HG02759 (cell line): ENCODE measurements around the gene MAP1S.
A peak's percentile ranks its signal among the peaks of the same experiment; 100 is the strongest.

Experiments used
- ATAC-seq: cut with Tn5 transposase; IDR thresholded peaks from one replicate; pipeline ENCODE4 v1.9.1; 2021; ENCODE audit warnings: mild to moderate bottlenecking, moderate library complexity; ENCODE audit not compliant: unreplicated experiment

The MAP1S gene

DNA sequence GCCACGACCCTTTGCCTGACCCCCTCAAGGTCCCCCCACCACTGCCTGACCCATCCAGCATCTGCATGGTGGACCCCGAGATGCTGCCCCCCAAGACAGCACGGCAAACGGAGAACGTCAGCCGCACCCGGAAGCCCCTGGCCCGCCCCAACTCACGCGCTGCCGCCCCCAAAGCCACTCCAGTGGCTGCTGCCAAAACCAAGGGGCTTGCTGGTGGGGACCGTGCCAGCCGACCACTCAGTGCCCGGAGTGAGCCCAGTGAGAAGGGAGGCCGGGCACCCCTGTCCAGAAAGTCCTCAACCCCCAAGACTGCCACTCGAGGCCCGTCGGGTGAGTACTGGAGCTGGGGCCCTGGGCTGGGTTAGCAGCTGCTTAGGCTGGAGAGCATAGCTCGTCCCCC is 8.6 kb downstream of the MAP1S start:
- no peak for ATAC-seq

DNA sequence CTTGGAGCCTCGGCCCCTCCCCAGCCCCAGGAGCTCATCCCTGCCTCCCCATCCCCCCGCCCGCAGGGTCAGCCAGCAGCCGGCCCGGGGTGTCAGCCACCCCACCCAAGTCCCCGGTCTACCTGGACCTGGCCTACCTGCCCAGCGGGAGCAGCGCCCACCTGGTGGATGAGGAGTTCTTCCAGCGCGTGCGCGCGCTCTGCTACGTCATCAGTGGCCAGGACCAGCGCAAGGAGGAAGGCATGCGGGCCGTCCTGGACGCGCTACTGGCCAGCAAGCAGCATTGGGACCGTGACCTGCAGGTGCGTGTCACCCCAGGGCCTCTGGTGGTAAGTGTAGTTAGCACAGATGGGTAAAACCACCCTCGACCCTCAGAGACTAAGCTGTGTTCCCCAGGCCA is 13.8 kb downstream of the MAP1S start:
- ATAC-seq, result no peak

DNA sequence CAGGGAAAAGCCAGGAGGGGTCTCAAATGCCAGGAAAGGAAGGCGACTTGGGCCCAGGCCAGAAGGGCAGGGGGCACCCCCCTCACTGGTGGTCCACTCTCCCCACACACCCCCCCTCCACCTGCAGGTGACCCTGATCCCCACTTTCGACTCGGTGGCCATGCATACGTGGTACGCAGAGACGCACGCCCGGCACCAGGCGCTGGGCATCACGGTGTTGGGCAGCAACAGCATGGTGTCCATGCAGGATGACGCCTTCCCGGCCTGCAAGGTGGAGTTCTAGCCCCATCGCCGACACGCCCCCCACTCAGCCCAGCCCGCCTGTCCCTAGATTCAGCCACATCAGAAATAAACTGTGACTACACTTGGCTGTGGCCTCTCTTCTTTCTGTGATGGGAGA is 14.9 kb downstream of the MAP1S start:
- ATAC-seq, result no peak

DNA sequence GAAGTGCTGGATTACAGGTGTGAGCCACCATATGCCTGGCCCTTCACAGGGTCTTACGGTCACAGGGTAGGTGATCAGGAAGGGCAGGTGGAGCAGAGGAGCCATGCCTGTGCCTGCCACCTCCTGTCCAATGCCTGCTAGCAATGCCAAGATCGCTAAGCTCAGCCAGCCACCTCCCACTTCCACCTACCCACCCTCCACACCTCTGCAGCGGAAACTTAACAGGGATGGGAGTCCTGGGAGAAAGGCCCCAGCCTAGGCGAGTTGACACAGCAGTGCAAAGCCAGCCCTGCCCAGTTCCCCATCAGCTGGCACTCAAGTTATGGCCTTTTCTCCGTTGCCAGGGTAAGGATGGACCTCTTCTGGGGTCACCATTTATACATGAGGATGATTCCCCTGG is 16.1 kb downstream of the MAP1S start:
- ATAC-seq, result no peak

DNA sequence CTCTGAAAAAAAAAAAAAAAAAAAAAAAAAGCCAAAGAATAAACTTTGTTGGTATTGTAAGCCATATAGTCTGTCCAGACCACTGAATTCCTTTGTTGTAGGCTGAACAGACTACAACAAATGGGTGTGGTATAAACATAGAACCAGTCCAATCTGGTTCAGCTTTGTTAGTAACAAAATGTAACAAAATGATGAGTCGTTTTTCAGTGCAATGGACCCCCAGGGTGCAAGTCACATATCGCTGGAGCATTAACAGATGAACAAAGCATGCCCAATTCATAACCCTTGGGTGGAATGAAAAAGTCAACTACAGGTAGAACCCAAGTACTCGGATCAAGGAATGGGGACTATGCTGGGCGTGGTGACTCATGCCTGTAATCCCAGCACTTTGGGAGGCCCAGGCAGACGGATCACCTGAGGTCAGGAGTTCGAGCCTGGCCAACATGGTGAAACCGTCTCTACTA is 18.4 kb downstream of the MAP1S start:
- no peak for ATAC-seq

DNA sequence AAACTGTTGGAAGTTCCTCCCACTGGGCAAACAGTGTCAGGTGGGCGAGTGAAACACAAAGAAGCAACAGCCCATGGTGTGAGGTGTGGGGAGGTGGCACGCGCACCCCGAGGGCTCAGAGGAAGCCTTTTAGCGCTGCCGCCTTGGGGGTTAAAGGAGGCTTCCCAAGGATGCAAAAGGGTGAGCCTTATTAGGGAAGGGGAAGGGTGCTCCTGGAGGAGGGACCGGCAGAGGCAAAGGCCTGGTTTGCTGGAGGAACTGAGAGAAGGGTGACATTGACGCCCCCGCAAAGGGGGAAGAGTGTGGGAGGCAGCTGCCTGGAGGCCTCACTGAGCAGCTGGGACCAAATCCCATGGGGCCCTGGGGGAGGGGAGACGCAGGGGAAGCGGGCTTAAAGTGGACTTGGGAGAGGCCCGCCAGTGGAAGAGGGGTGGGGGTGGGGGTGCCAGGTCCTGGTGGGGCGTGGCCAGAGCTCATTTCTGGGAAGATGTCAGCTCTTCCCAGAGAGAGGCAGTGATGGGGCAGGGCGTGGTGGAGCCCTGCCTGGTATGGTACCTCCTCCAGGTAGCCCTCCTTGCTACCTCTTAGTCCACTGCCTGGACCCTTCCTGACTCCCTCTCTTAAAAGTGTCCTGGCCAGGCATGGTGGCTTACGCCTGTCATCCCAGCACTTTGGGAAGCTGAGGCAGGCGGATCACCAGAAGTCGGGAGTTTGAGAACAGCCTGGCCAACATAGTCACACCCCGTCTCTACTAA is 20.0 kb downstream of the MAP1S start:
- peak; percentile 59 for ATAC-seq

DNA sequence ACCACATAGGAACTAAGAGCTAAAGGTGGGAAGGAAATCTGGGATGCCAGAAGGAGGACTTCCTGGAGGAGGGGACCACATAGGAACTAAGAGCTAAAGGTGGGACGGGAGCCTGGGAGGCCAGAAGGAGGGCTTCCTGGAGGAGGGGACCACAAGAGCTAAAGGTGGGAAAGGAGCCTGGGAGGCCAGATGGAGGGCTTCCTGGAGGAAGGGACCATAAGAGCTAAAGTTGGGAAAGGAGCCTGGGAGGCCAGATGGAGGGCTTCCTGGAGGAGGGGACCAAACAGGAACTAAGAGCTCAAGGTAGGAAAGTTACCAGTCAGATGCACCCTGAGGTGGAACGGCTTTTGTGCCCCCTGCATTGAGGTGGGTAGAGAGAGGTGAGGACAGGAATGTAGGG is 22.2 kb downstream of the MAP1S start:
- ATAC-seq, result no peak

DNA sequence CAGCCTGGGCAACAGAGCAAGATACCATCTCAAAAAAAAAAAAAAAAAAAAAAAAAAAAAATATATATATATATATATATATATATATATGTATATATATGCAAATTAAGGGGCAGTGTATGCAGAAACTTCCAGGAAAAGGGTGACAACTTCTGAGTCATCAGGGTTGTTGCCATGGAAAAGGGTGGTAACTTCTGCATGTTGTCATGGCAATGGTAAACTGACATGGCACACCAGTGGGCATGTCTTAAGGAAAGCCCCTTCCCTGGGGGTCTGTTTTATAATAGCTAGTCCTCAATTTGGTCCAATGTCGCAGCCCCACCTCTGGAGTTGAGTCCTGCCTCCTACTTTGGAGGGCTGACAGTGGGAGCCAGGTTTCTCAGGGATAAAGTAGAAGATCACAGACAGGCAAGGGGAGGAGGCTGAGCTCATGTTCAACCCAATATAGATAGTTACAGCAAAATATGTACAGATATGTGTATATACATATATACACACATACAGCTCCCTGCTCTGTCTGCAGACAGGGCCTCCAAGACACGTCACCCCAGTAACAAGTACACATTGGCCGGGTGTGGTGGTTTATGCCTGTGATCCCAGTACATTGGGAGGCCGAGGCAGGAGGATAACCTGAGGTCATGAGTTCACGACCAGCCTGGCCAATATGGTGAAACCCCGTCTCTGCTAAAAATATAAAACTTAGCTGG is 24.7 kb downstream of the MAP1S start:
- no peak for ATAC-seq

DNA sequence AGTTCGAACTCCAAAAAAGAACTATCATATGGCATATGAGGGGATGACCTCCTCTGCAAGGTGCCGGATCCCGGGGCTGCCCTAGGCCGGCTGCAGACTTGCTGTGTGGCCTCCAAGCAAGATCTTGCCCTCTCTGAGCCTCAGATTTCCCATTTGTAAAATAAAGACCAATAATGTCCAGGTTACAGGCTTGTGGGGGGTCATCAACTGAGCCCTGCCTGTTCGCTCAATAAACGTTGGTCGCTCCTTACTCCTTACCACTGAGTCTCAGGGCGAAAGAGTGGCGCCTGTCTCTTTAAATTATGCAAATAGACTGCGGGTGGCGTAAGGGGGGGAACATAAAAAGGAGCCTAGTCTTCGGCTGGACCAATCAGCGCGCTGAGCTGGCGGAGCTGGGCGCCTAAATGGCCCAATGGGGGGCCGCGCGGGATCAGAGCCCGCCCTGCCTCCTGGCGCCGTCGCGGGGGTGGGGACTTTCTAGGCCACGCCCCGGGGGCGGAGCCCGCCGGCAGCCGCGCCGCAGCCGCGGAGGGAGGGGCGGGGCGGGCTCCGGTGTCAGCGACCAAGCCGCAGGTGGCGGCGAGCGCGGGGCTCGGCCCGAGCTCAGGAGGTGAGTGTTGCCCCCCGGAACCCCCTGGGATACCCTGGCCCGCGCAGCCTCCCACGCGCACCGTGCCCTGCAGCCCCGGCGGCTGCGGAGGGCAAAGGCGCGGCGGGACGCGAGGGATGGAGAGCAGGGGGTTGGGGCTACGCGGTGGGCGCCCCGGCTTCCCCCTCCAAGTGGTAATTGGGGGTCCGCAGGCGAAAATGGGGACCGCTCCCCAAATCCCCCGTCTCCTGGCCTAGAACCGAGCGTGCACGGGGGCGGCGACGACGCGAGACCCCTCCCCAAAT is 28.2 kb downstream of the MAP1S start:
- ATAC-seq, result peak; percentile 76

DNA sequence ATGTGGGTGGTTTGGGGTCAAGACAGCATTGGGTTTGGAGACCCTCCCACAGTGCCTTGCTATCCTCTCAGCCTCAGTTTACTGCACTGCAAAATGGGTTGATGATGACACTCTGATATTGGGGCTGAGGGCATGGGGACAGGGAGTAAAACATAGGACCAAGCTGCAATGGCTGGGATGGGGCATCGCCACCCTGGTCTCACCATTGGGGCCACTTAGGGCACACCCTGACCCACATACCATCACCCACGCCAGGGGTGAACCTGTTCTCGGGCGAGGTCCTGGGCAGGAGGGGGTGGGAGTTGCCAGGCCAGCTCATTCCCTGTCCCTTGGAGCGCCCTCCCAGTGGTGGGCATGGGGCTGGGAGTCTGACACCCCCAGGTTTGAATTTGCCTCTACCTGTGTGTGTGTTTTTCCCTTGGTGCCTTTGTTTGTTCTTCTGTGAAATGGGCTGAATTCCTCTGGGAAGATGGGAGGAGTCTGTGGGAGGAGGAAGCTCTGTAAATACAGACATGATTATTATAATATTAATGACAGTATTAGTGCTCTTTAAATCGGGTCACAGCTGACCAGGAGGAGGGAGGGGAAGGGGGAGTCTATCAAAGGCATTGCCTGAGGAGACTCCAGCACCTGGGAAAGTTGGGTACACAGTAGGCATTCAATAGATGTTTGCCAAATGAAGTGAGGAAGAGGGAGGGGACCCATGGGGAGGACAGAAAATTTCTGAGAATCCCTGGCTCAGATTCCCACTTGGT is 29.8 kb downstream of the MAP1S start:
- ATAC-seq, result no peak

DNA sequence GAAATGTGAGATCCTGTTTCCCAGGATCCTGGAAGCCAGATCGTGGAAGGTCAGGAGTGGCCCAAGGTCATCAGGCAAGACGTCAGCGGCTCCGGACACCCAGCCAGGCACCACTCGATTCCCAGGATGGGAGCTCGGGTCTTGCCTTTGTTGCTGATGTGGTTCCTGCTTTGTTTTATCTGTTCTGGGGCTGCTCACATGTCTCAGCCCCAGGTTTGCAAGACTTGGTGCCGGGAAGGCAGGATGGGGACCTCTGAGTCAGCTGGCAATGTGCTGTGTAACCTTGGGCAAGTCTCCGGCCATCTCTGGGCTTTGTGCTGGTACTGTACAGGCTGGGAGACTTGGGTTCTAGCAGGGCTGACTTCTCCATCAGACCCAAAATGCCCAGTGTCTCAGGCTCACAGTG is 30.6 kb downstream of the MAP1S start:
- no peak for ATAC-seq

DNA sequence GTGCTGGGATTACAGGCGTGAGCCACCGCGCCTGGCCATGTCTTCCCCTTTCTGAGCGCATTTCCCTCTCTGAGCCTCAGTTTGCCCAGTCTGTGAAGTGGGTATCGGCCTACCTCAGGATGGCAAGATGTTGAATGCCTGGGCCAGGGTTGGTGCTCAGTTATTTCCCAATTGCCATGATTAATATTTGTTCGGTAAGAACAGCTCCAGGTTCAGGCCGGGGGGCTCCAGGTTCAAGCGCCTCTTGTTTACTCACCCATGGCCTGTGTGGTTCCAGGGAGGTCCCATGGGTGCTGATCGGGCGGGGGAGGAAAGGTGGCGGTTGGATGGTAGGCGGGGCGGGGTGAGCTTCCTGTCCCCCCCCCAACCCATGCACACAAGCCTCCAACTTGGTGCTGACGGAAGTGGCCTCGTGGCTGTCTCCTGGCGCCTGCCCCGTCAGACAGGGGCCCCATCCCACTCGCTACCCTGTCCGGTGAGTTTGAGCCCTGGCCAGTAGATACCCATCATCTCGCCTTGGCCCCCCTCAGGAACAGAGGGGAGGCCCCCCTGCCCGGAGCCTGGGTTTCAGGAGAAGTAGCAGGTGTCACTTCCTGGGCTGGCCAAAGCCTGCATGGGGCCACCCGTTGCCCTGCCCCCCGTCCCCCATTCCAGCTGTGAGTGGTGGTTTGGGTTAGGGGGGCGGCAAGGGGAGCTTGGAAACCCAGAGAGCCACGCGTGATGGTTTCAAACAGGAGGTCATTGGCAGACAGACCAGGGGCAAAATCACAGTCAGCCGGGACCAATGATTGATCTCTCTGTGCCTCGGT is 32.0 kb downstream of the MAP1S start, which contains the start of gene FCHO1:
Gene FCHO1 (plus strand): TSS at position 375 of the 809 bp plus-strand sequence. CDS start 3,688 bp downstream, outside the sequence.
- peak; percentile 38 for ATAC-seq

DNA sequence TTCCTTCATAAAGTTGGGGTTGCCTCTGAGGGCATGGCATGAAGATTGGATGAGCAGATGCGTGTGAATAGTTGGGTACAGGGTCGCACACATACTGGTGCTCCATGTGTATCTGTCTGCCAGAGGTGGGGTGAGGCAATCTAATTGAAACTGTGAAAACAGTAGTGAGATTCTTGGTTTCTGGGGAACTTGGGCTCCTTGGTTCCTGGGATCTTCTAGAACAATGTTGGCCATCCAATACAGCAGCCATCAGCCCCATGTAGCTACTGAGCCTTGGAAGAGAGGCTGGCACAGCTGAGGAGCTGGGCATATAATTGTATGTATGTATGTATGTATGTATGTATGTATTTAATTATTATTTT is 32.6 kb downstream of the MAP1S start:
- ATAC-seq, result no peak

DNA sequence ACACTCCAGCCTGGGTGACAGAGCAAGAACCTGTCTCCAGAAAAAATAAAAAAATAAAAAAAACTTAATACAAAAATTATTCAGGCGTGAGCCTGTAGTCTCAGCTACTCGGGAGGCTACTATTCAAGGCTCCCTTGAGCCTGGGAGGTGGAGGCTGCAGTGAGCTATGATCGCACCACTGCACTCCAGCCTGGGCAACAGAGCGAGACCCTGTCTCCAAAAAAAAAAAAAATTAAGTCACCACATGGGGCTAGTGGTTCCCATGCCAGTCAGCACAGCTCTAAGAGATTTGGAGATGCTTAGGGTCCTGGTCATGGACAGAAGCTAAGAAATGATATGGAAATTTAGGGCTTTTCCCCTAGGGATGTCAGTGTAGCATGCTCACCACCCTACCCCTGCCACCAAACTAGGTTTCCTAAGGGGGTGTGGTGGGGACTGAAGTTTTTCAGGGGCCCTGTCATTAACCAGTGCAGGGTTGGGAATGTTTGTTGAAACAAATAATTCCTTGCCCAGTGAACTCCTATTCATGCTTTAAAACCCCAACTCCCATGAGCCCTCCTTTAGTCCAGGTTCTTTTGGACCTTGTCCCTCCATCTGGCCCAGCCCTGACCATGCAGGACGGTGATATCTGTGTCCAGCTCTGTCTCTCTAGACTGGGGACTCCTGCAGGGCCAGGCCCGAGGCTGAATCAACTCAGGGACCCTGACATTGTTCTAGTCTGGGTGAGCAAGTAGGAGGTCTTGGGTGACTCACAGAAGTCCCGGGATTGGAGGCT is 33.8 kb downstream of the MAP1S start:
- no peak for ATAC-seq

DNA sequence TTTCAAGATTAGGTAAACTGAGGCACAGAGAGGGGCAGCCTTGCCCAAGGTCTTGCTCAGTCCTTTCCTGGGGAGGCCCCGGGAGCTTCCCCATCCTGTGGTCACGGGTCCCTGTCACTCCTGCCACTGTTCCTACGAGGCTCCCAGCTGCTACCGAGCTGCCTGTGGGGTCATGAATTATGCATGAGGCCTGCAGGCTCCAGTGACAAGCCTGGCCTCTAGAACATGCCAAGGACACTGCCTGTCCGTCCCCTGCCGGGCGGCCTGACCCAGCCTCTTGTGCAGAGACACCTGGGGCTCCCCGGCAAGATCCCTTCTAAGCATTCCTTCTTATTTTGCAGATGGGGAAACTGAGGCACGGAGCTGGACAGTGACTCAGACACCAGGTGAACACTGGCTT is 34.7 kb downstream of the MAP1S start:
- ATAC-seq, result no peak

DNA sequence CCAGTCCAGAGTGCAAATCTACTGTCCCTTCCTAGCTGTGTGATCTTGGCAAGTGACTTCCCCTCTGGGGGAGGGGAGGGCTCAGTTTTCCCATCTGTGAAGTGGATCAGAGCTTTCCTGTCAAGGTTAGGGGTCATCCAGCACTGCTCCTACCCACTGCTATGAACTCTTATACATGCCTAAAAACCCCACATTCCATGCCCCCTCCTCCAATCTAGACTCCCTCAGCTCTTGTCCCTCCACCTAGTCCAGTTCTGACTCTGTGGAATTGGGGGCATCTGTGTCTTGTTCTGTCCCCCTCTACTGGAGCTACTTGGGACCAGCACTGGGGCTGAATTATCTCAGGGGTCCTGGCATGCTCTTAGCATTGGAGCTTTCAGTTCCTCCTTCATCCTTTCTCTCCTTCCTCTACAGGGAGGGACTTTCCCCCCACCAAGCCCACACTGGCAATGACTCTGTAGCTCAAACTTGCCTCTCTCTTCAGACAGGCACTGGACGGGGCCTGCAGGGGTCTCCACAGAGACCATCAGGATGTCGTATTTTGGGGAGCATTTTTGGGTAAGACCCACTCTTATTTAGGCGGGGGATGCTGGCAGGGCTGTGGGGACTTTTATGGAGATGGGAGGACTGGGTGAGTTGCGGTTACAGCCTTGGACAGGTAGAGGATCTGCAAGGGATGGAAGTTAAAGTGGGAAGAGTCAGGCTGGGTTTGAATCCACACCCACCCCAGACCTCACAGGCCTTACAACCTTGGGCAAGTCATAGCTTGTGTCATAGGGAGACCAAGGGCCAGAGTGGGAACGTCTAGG is 35.6 kb downstream of the MAP1S start:
- peak; percentile 52 for ATAC-seq

DNA sequence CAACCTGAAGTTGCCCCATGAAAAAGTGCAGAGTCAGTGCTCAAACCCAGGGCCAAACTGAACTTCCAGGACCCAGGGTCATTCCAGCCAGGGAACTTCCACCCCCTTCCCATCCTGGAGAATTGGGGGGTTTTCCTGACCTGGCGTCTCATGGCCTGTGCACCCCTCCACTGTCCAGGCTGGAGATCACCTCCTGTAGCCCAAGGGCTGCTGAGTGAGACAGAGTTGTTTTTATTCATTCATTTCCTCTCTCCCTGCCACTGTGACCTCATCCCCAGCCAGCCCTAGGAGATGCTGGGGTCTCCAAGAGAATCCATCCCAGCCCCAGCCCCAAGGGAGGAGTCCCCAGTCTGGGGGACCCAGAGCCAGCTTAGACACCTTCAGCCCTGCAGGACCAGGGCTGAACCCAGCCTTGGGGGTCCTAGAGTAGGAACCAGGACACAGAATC is 36.2 kb downstream of the MAP1S start:
- no peak for ATAC-seq

DNA sequence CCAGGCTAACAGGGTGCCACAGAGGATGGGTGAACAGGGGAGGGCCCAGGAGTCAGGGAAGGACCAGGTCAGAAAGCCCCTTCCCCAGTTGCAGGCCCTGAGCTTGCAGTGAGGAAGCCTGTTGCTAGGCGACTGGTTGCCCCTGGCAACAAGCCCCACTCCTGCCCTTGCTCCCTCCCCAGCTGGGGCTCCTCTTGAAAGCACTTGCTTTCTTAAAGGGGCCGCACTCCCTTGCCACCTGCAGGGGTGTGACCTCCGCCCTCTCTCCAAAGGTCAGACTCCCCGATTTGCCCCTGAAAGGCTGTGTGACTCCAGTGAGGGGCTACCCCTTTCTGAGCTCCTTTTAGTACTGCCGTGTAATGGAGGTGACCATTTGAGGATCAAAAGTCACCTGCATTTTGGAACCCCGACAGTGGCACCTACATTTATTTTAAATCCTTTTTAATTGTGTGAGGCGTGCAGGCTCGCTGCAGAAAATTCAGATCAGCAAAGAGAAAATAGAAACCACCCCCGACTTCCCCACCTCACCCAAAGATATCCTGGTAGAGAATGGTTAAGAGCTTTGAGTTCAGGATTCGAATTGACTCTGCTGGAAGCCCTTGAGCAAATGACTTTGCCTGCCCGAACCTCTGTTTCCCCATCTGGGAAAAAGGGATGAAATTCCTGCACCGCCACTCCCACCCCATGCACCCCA is 36.8 kb downstream of the MAP1S start:
- ATAC-seq, result peak; percentile 31
